Stimulated activated CD4-positive, alpha-beta T cell treated with anti-CD3 and anti-CD28 coated beads, Interleukin-12 subunit alpha, Interleukin-12 subunit beta, amount 100 ng/mL, for 4 hours (primary cell): ENCODE measurements around the gene SFT2D2.
A peak's percentile ranks its signal among the peaks of the same experiment; 100 is the strongest.
"Not testable (repeated sequence)": the region's sequence is repeated elsewhere in the genome, so short reads cannot be mapped to it uniquely, and the experiment has no call there.

Experiments used
- DNase-seq: peaks from one replicate; pipeline ENCODE4 v3.0.0-alpha.2; 2020

Gene SFT2D2

GRCh38 chr1:168225476-168226190, at the start of gene SFT2D2:
TSS of gene SFT2D2 (plus strand) at chr1:168226004. CDS start at chr1:168226080, 76 bp downstream.
- DNase-seq: peak; percentile 76

GRCh38 chr1:168178227-168178637, 47.6 kb upstream of the SFT2D2 start:
- DNase-seq: no peak

DNA sequence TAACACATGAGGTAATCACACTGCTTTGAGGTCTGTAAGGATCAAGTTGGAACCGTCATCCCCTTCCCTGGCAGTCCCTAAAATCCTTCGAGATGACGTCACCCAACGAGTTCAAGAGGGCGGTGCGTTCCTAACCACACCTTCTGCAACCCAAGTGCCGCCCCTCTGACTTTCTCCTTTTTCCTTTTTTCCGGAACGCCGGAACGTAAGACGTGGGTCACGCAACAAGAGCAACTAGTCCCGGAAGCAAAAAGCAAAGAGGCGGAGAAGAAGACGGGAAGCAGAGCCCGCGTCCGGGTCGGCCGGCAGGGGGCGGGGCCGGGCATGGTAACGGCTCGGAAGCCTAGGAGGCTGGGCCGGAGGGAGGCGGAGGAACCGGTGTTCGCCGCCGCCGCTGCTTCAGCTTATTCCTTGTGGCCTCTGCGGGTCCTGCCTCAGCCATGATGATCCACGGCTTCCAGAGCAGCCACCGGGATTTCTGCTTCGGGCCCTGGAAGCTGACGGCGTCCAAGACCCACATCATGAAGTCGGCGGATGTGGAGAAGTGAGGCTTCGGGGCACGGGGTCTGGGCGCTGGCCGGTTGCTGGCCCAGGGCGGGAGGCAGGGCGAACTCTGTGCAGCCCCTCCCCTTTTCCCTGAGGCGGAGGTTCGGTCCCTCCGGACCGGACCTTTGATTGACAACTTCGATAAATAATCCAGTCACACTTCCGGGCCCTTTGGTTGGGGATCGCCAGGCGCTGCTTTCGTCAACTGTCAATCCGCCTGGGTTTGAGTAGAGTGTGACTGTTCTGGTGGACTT, 47.0 kb upstream of the SFT2D2 start, which contains the start of gene TIPRL:
TSS of gene TIPRL (plus strand) at position 325 of the 800 bp plus-strand sequence. CDS start at position 441, 116 bp downstream.
- DNase-seq: peak; percentile 94

- no peak for DNase-seq
Observed at GRCh38 chr1:168179438-168180147, 46.2 kb upstream of the SFT2D2 start.

GRCh38 chr1:168180148-168180524, 45.7 kb upstream of the SFT2D2 start:
- no peak for DNase-seq

GRCh38 chr1:168181063-168181720, 44.6 kb upstream of the SFT2D2 start:
- DNase-seq: not testable (repeated sequence)

DNA sequence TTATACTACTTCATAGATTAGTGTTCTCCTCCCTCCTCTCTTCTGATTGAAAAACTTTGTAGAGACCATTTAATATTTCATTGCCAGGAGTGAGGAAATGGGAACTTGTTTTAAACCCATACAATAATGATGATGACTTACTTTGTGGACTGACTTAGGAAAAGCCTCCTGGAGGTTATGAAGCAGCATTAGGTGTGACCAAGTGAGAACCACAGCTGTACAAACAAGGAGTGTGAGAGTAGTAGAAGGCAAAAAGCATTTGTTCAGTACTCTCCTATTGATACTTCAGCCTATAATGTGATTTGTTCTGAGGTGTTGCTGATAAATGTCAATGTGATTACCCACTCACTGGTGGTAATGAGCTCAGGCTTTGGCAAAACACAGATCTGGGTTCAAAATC, 38.6 kb upstream of the SFT2D2 start:
- no peak for DNase-seq

GRCh38 chr1:168190403-168190802, 35.4 kb upstream of the SFT2D2 start:
- DNase-seq: no peak

GRCh38 chr1:168195199-168196135, 30.3 kb upstream of the SFT2D2 start:
- no peak for DNase-seq

DNA sequence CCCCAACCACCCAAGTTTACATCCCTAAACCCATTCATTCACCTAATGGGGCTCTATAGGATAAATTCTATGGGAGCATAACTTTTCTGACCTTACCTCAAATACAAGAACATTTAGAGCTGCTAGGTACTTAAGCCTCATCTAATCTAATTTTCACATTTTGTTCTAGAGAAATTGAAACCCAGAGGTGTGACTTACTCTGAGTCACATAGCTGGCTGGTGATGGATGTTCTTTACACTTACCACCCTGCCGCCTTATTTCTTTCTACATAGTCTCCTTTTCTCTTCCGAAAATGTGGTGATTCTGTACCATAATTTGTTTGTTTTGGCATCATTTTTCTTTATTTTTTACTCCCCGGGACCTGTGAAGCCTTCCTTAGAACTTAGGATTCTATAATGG, 26.7 kb upstream of the SFT2D2 start:
- DNase-seq: no peak

DNA sequence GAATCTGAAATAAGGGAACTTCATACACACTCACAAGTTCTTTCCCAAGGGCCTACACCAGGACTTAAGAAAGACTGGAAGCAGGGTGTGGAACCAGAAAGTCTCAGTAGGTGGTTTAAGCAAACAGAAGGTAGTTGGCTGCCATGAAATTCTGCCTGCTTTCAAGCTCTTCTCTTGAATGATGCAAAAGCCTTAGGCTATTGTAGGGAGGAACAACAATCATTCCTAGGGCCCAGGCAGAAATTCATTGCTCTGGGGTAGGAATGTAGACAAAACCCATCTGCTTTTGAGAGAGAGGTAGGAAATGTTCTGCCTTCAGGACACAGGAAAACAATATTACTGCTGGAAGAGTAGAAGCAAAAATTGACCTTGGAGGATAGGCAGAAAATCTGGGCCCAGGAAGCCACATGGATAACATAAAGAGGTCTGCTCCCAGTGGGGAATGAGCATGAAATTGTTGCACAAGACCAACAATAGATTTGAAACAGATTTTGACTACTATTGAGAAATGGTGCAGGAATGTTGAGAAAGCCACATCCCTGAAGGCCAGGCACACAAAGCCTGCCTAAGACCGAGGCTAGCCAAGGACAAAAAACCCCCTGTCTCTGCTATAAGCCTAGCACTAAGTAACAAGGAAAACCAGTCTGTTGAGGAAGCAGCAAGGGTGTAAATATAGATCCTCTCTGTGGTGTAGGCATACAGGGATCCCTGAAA, 22.7 kb upstream of the SFT2D2 start:
- DNase-seq: no peak

DNA sequence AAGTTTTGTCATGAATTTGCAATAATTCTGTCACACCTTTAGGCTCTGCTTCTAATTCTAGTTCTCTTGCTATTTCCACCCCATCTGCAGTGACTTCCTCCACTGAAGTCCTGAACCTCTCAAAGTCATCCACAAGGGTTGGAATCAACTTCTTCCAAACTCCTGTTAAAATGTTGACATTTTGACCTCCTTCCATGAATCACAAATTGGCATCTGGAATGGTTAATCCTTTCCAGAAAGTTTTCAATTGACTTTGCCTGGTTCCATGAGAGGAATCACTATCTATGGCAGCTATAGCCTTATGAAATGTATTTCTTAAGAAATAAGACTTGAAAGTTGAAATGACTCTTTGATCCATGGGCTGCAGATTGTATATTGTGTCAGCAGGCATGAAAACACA, 19.7 kb upstream of the SFT2D2 start:
- DNase-seq: no peak

GRCh38 chr1:168207673-168208072, 18.1 kb upstream of the SFT2D2 start:
- DNase-seq: not testable (repeated sequence)

DNA sequence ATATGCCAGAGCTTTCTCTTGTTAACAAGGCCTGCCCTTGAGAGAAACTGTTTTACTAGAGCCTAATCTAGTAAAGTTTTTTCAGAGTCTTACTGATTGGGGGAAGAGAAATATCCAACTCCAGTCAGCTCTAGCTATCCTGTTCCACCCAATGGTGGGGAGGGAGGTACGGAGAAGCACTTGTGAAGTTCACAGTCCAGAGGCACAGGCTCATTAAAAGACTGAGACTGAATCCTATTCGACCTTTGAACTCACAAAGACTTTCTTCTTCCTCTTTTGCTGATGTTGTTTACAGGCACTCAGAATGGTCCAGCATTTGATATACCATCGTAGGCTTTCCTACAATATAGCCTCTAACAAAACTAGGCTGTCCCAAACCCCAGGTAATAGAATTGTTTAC, 15.5 kb upstream of the SFT2D2 start:
- no peak for DNase-seq

GRCh38 chr1:168213349-168213748, 12.5 kb upstream of the SFT2D2 start:
- DNase-seq: no peak

GRCh38 chr1:168216171-168216570, 9.6 kb upstream of the SFT2D2 start:
- no peak for DNase-seq

DNA sequence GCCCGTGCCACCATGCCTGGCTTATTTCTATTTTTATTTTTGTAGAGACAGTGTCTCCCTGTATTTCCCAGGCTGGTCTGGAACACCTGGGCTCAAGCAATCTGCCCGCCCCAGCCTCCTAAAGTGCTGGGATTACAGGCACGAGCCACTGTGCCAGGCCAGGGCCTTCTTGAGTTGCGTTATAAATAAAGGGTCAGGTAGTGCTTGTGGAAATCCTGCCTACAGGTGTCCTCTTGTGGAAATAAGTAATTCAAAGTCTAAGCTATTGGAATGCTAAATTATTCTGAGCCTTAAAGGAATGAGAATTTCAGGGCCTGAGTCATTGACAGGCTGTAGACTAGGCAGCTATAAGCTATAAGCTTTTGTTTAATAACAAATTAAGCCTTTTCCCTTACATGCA, 8.1 kb upstream of the SFT2D2 start:
- DNase-seq: no peak

GRCh38 chr1:168218658-168219057, 7.1 kb upstream of the SFT2D2 start:
- no peak for DNase-seq

- DNase-seq: no peak
Observed at GRCh38 chr1:168220470-168220871, 5.3 kb upstream of the SFT2D2 start.

GRCh38 chr1:168221275-168221674, 4.5 kb upstream of the SFT2D2 start:
- DNase-seq: no peak

GRCh38 chr1:168223261-168223660, 2.5 kb upstream of the SFT2D2 start:
- DNase-seq: no peak
